Panc1 (cell line): ENCODE results near the gene ABHD8. TPM values are rescaled to one million over a fixed set of nuclear protein-coding genes. Genes with fewer than 3 reads are reported as not detected.

ENCODE experiments used
- ATAC-seq: fragments of 200-7000 bp; cut with Tn5 transposase; 2 replicates; pipeline ENCODE4 v1.9.1; 2020; ENCODE audit warnings: mild to moderate bottlenecking, moderate library complexity
- BruUV-seq: library from RNA; stranded (reverse); fragments of 400-500 nt; replicated peaks from 2 replicates; lab custom pipeline; 2021; lab: Mats Ljungman, UMichigan
- CTCF ChIA-PET: fragments of 300-600 bp; sonication (Branson Sonifier 250); formaldehyde crosslinking; loops from one replicate; lab custom pipeline; 2022; ENCODE audit warnings: antibody characterized with exemption; lab: Charles Lee
- POLR2A ChIA-PET: fragments of 300-600 bp; sonication (Branson Sonifier 250); formaldehyde crosslinking; loops from one replicate; lab custom pipeline; 2022; ENCODE audit warnings: antibody characterized with exemption; lab: Charles Lee
- DNase-seq: peaks from one replicate; pipeline ENCODE4 v3.0.0-alpha.2; 2010; ENCODE audit warnings: low read depth, low spot score
- H3K27ac ChIP-seq: 2 replicates; pipeline ENCODE4 v1.5.1; 2011; ENCODE audit warnings: mild to moderate bottlenecking, low read length, inconsistent platforms
- H3K27me3 ChIP-seq: fragments of 200-500 bp; sonication (Bioruptor generic); 2 replicates; pipeline ENCODE4 v1.6.0; 2014; ENCODE audit warnings: low read length, inconsistent platforms; ENCODE audit not compliant: control insufficient read depth, insufficient read depth
- H3K36me3 ChIP-seq: fragments of 200-500 bp; sonication (Bioruptor generic); 2 replicates; pipeline ENCODE4 v1.5.1; 2014; ENCODE audit warnings: inconsistent platforms, mild to moderate bottlenecking, low read length, moderate library complexity; ENCODE audit not compliant: control insufficient read depth, insufficient read depth
- H3K4me1 ChIP-seq: 2 replicates; pipeline ENCODE4 v1.5.1; 2011; ENCODE audit warnings: inconsistent platforms, mild to moderate bottlenecking, low read length, moderate library complexity; ENCODE audit not compliant: control insufficient read depth, insufficient read depth
- H3K4me3 ChIP-seq, 2 experiments: 2 replicates each; pipeline ENCODE4 v1.5.1; 2011 to 2012; ENCODE audit warnings: low read depth in 2 of 2, low read length in 2 of 2, mild to moderate bottlenecking in 2 of 2, inconsistent platforms in 1 of 2, moderate library complexity in 1 of 2
- H3K9me3 ChIP-seq: fragments of 200-500 bp; sonication (Bioruptor generic); 2 replicates; pipeline ENCODE4 v1.5.1; 2014; ENCODE audit warnings: low read depth, mild to moderate bottlenecking, inconsistent platforms, low read length, moderate library complexity; ENCODE audit not compliant: control insufficient read depth, insufficient read depth
- CTCF ChIP-seq: fragments of 450-650 bp; IDR thresholded peaks from 2 replicates; pipeline ENCODE4 v1.5.1; 2017; ENCODE audit warnings: mild to moderate bottlenecking
- POLR2AphosphoS5 ChIP-seq: IDR thresholded peaks from 2 replicates; pipeline ENCODE4 v1.6.1; 2012; ENCODE audit warnings: mild to moderate bottlenecking, low read depth, low read length, moderate library complexity
- REST ChIP-seq, 2 experiments: IDR thresholded peaks; 2 replicates each; pipeline ENCODE4 v1.6.1; 2011 to 2012; ENCODE audit warnings: low read depth in 2 of 2, control low read depth in 1 of 2, low read length in 1 of 2, mild to moderate bottlenecking in 1 of 2, moderate library complexity in 1 of 2; ENCODE audit not compliant: insufficient read depth in 1 of 2
- TCF7L2 ChIP-seq: IDR thresholded peaks from 2 replicates; pipeline ENCODE4 v1.6.1; 2011; ENCODE audit warnings: mild to moderate bottlenecking, low read depth, low read length, inconsistent platforms
- in situ Hi-C: cut with HindIII; loops from 2 replicates; pipeline ENCODE4 v1.10.0; 2016; ENCODE audit warnings: low sequenced_read_pairs, low pct_unique_long_range_greater_than_20kb
- intact Hi-C: fragments of 100-400 bp; cut with micrococcal nuclease; formaldehyde crosslinking; loops from one replicate; pipeline ENCODE4 v1.10.0; 2022; ENCODE audit not compliant: unreplicated experiment
- total RNA-seq: library from RNA; stranded (reverse); gene quantifications from one replicate; pipeline ENCODE4 v1.2.1, GENCODE V29; 2021; ENCODE audit not compliant: unreplicated experiment

The ABHD8 gene
- total RNA-seq, 1 experiment from 2014 or later, result 19.6 TPM

DNA sequence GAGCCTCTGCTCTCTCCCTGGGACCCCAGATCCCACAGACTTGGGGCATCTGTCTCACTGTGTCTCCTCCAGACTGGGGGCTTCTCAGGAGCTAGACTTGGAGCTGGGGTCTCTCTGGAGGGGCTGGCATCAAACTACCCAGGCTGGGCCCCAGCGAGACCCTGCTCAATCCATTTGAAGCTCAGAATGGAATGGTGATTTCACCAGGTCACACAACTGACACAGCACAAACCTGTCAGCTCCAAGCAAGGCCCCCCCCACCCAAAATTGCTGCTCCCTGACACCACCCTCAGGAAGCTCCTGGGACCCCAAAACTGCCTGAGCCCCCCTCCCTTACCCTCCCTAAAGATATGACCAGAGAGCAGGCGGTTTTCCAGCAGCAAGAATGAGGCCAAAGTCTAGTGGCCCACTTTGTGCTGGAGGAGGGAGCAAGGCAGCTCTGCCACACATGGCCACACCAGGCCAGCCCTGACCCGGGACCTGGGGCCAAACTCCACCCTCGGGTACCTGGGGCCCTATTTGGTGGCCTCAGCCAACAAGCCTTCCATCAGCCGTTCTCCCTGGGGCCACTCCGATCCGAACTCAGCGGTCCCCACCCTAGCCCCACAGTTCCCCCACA lies 59.9 kb downstream of the ABHD8 start:
- in situ Hi-C loops, result no loop called here
- no peak for ATAC-seq
- intact Hi-C loops, result no loop called here
- H3K27me3 ChIP-seq, result no peaks in the 10 kb centered on the region
- H3K36me3 ChIP-seq, result peaks cover 5% of the 10 kb centered on the region
- H3K4me1 ChIP-seq, result peaks cover 51% of the 10 kb centered on the region
- ChIA-PET CTCF (interaction anchor here (0.7 kb wide), 1 partner anchor 434 kb away, joined by 9 read pairs; no protein-coding TSS in a partner anchor), POLR2A (interaction anchor here (1.0 kb wide), 1 partner anchor 16 kb away, joined by 3 read pairs; no protein-coding TSS in a partner anchor)
- DNase-seq, result no peak
- H3K9me3 ChIP-seq, result no peaks in the 10 kb centered on the region
- peak overlapping the region; percentile 83 to 84 for H3K4me3 ChIP-seq
- TF ChIP-seq REST (IDR thresholded peaks at IDR 0.05; ENCODE audit: insufficient read depth in 1 of 2, low read depth in 2 of 2, low read length in 1 of 2), result no peak
- no peak for TF ChIP-seq POLR2AphosphoS5
- no peak for TF ChIP-seq CTCF
- peak overlapping the region; percentile 91 for H3K27ac ChIP-seq
- TSS peak; percentile 61 for BruUV-seq

DNA sequence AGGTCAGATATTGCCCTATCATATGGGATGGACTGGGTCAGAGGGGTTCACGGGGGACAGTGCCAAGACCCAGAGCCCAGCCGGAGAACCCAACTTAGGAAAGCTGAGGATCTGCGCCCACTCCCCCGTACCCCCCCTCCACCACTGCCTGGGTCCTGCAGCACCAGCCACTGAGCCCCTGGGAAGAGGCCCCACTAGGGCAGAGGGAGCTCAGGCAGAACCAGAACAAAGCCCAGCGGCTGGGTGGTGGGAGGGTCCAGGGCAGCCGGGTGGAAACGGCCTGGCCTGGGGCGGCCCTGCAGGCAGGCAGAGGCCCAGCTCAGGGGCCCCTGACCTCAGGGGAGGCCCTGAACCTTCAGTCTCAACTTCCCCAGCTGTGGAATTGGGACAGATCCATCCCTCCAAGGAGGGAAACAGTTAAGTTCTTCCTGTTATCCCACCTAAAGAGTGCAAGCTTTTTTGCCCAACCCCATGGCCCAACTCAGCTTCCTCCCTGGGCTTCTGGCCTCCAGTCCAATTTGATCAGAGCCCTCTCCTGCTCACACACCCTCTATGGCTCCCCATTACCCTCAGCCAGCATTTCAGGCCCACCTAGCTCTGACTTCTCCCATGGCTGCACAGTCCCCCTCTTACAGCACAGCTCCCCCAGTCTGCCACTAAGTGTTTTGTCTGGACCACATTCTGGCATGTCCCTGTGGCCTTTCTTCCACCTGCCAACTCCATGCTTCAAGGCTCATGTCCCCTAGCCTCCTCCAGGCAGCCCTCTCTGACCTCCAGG lies 60.6 kb downstream of the ABHD8 start:
- in situ Hi-C loops (no loop called here), intact Hi-C loops (no loop called here)
- Histone ChIP-seq H3K27me3 (no peaks in the 10 kb centered on the region), H3K27ac (peak overlapping the region; percentile 91), H3K9me3 (no peaks in the 10 kb centered on the region), H3K4me3 (peak overlapping the region; percentile 83 to 84), H3K36me3 (peaks cover 5% of the 10 kb centered on the region), H3K4me1 (peaks cover 51% of the 10 kb centered on the region)
- DNase-seq (no peak), ATAC-seq (no peak)
- no TSS peak for BruUV-seq
- ChIA-PET CTCF (interaction anchor here (0.6 kb wide), 1 partner anchor 63 kb away, joined by 6 read pairs; no protein-coding TSS in a partner anchor), POLR2A (interaction anchor here (1.0 kb wide), 1 partner anchor 17 kb away, joined by 3 read pairs; no protein-coding TSS in a partner anchor)
- TF ChIP-seq POLR2AphosphoS5 (no peak), TCF7L2 (0 out of 2 replicates have a peak, but pooled peaks have one; percentile 32)

Other genes with a start within 250 kb of the ABHD8 start
- gene HAUS8, start 228.0 kb downstream of the ABHD8 start, total RNA-seq, result 18.2 TPM
- 79.4 TPM for gene MYO9B, start 227.6 kb downstream of the ABHD8 start, total RNA-seq
- 26.2 TPM for gene USE1, start 88.1 kb downstream of the ABHD8 start, total RNA-seq
- 37.1 TPM for gene OCEL1, start 77.2 kb downstream of the ABHD8 start, total RNA-seq
- gene NR2F6, start 57.5 kb downstream of the ABHD8 start, total RNA-seq, result 173 TPM
- not detected for gene USHBP1, start 38.7 kb downstream of the ABHD8 start, total RNA-seq
- gene BABAM1, start 36.0 kb downstream of the ABHD8 start, total RNA-seq, result 79.5 TPM
- gene ANKLE1, start 21.5 kb downstream of the ABHD8 start, total RNA-seq, result 1.1 TPM
- gene MRPL34, start 2.4 kb upstream of the ABHD8 start, total RNA-seq, result 87.7 TPM
- 56.0 TPM for gene DDA1, start 6.1 kb upstream of the ABHD8 start, total RNA-seq
- 13.5 TPM for gene ANO8, start 31.4 kb upstream of the ABHD8 start, total RNA-seq
- gene GTPBP3, start 34.1 kb upstream of the ABHD8 start, total RNA-seq, result 35.3 TPM
- gene PLVAP, start 73.9 kb upstream of the ABHD8 start, total RNA-seq, result 0.08 TPM
- gene CCDC194, start 90.8 kb upstream of the ABHD8 start, total RNA-seq, result 0.51 TPM
- 11.8 TPM for gene BST2, start 102.2 kb upstream of the ABHD8 start, total RNA-seq
- 42.1 TPM for gene MVB12A, start 116.6 kb upstream of the ABHD8 start, total RNA-seq
- 0.39 TPM for gene TMEM221, start 145.2 kb upstream of the ABHD8 start, total RNA-seq
- not detected for gene NXNL1, start 157.5 kb upstream of the ABHD8 start, total RNA-seq
- 5.4 TPM for gene SLC27A1, start 167.1 kb upstream of the ABHD8 start, total RNA-seq
- 58.2 TPM for gene PGLS, start 208.2 kb upstream of the ABHD8 start, total RNA-seq